Breast epithelium (tissue), 4 donors: ENCODE results near the gene RASEF. TPM values are rescaled to one million over a fixed set of nuclear protein-coding genes. Genes with fewer than 3 reads are reported as not detected.

Source experiments
- DNase-seq, 2 donors: peaks; one replicate each; pipeline ENCODE4 v3.0.0-alpha.2; 2019; ENCODE audit warnings: low spot score in 2 of 2
- H3K27ac ChIP-seq, 2 donors: fragments of 200-600 bp; sonication (generic) in 1 of 2; one replicate each; pipeline ENCODE4 v1.5.1; 2016 to 2019; ENCODE audit warnings: mild to moderate bottlenecking in 1 of 2
- H3K27me3 ChIP-seq, 2 donors: fragments of 200-600 bp; sonication (generic) in 1 of 2; one replicate each; pipeline versions ENCODE4 v1.5.1 to v1.6.0; 2017 to 2019; ENCODE audit warnings: control low read depth in 1 of 2, mild to moderate bottlenecking in 1 of 2
- H3K36me3 ChIP-seq: fragments of 200-600 bp; one replicate; pipeline ENCODE4 v1.5.1; 2019
- H3K4me1 ChIP-seq, 2 donors: fragments of 200-600 bp; sonication (generic); one replicate each; pipeline ENCODE4 v1.5.1; 2016 to 2019; ENCODE audit warnings: control low read depth in 1 of 2
- H3K4me3 ChIP-seq, 3 donors: fragments of 200-600 bp; sonication (generic); 1 replicate in 2 of 3; 2 replicates in 1 of 3; pipeline ENCODE4 v1.5.1; 2016 to 2019; ENCODE audit warnings: mild to moderate bottlenecking in 3 of 3, moderate library complexity in 2 of 3
- H3K9me3 ChIP-seq, 2 donors: fragments of 200-600 bp; sonication (generic) in 1 of 2; one replicate each; pipeline ENCODE4 v1.5.1; 2016 to 2019; ENCODE audit warnings: control low read depth in 1 of 2
- POLR2A ChIP-seq: fragments of 450-650 bp; IDR thresholded peaks from one replicate; pipeline ENCODE4 v1.6.1; 2016; ENCODE audit warnings: antibody characterized with exemption, mild to moderate bottlenecking, moderate library complexity
- POLR2AphosphoS5 ChIP-seq, 3 donors: sonication (generic); formaldehyde crosslinking; IDR thresholded peaks; one replicate each; pipeline ENCODE4 v1.6.1; 2017; ENCODE audit warnings: antibody characterized with exemption in 3 of 3
- intact Hi-C: fragments of 100-400 bp; cut with DNase I; formaldehyde crosslinking; loops from one replicate; pipeline ENCODE4 v1.15.1; 2023; ENCODE audit warnings: low total_unique reads
- total RNA-seq, 3 donors: library from RNA; depleted of rRNA; stranded (reverse); fragments of >200 nt; gene quantifications; one replicate each; pipeline ENCODE4 v1.1.0, GENCODE V29; 2016
- TF ChIP-seq, protein P1 (sequence below), 3 donors: fragments of 450-650 bp; IDR thresholded peaks; one replicate each; pipeline ENCODE4 v1.5.1; 2016 to 2017; ENCODE audit warnings: antibody characterized with exemption in 3 of 3, mild to moderate bottlenecking in 3 of 3, moderate library complexity in 3 of 3

Gene RASEF
- total RNA-seq, 3 donors from 2014 or later, result 39.3 to 50.1 TPM; not detected in 1

DNA sequence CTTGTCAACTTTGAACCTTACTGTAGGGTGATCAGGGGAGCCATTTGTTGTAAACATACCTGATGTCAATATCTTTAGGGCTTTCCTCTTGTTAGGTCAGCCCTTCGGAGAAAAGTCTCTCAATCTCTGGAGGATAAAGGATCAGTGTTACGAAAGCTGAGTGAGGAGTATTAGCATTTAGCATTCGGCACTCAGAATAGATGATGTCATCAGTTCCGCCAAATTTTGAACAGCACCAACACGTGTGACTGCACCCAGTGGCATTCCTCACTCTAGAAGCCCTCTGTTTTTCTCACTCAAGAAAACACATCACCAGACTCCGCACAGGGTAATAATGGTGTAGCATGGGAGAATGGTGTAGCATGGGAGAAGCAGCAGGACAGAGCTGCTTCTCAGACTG, 87.8 kb downstream of the RASEF start:
- Histone ChIP-seq H3K27ac (no peak overlapping the region), H3K27me3 (no peaks in the 10 kb centered on the region), H3K4me3 (no peak overlapping the region), H3K36me3 (no peaks in the 10 kb centered on the region), H3K9me3 (peaks cover 0 to 5% of the 10 kb centered on the region in 2 donors), H3K4me1 (no peaks in the 10 kb centered on the region)
- intact Hi-C loops, result no loop called here
- TF ChIP-seq POLR2AphosphoS5 (IDR thresholded peaks at IDR 0.05), result no peak
- TF ChIP-seq, protein P1, sequence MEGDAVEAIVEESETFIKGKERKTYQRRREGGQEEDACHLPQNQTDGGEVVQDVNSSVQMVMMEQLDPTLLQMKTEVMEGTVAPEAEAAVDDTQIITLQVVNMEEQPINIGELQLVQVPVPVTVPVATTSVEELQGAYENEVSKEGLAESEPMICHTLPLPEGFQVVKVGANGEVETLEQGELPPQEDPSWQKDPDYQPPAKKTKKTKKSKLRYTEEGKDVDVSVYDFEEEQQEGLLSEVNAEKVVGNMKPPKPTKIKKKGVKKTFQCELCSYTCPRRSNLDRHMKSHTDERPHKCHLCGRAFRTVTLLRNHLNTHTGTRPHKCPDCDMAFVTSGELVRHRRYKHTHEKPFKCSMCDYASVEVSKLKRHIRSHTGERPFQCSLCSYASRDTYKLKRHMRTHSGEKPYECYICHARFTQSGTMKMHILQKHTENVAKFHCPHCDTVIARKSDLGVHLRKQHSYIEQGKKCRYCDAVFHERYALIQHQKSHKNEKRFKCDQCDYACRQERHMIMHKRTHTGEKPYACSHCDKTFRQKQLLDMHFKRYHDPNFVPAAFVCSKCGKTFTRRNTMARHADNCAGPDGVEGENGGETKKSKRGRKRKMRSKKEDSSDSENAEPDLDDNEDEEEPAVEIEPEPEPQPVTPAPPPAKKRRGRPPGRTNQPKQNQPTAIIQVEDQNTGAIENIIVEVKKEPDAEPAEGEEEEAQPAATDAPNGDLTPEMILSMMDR (IDR thresholded peaks at IDR 0.05), result no peak
- no peak for TF ChIP-seq POLR2A
- DNase-seq, result no peak

DNA sequence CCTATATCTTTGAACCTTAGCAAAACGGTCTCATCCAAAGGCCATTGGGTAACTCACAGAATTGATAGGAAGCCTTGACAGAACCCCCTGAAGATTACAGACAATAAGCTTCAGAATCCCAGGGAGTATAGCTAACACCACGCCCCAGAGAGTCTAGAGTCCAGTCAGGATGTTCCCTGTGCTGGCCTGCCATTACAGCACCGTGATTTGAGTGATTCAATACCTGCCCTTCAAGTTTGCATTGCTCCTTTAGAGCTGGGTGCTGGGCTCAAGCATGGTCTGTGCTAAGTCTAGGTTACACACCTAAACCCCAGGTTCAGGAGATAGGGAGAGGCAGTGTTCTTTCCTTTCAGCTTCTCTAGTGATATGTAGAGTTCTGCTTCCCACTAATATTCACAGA, 90.5 kb downstream of the RASEF start:
- TF ChIP-seq, protein P1 (IDR thresholded peaks at IDR 0.05), result no peak
- Histone ChIP-seq H3K27ac (no peak overlapping the region), H3K9me3 (peaks cover 0 to 5% of the 10 kb centered on the region in 2 donors), H3K4me1 (no peaks in the 10 kb centered on the region), H3K36me3 (no peaks in the 10 kb centered on the region), H3K4me3 (no peak overlapping the region), H3K27me3 (no peaks in the 10 kb centered on the region)
- intact Hi-C loops, result no loop called here
- no peak for DNase-seq

DNA sequence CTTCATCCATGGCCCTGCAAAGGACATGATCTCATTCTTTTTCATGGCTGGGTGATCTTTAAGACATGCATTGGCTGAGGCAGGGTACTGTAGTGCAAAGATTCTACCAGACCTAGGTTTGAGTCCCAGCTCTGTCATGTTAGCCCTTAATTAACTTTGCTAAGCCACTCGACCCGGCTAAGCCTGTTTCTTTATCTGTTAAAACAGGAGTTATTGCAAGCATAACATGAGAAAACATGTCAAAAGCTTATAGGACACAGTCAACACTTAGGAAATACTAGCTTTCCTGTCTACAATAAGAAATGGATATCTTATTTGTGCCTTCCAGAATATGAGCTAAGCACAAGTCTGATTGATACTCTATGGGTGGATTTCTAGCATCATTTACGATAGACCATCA, 92.6 kb downstream of the RASEF start:
- Histone ChIP-seq H3K27ac (no peak overlapping the region), H3K9me3 (peaks cover 0 to 5% of the 10 kb centered on the region in 2 donors), H3K36me3 (no peaks in the 10 kb centered on the region), H3K27me3 (no peaks in the 10 kb centered on the region), H3K4me3 (no peak overlapping the region), H3K4me1 (no peaks in the 10 kb centered on the region)
- intact Hi-C loops, result no loop called here
- DNase-seq, result no peak
- TF ChIP-seq POLR2A (no peak), POLR2AphosphoS5 (IDR thresholded peaks at IDR 0.05) (no peak)
- TF ChIP-seq, protein P1 (IDR thresholded peaks at IDR 0.05), result no peak

DNA sequence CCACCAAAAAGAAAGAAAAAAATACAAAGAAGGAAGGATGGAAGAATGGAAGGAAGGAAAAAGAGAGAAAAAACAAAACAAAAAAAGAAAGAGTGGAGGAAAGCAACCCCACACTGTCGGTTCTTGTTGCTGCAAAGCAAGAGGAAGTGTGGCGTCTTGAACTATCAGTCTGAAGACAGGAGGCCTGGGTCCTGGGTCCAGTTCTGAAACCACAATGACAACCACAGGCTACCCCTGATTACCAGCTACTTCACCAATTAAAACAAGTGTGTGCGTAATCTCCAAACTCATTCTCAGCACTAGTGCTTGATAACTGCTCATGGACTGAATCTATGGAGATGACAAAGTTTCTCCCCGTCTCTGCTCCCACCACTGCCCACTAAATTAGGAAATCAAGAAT, 93.7 kb downstream of the RASEF start:
- Histone ChIP-seq H3K36me3 (no peaks in the 10 kb centered on the region), H3K9me3 (peaks cover 0 to 5% of the 10 kb centered on the region in 2 donors), H3K4me1 (no peaks in the 10 kb centered on the region), H3K27ac (no peak overlapping the region), H3K27me3 (no peaks in the 10 kb centered on the region), H3K4me3 (no peak overlapping the region)
- DNase-seq, result no peak
- intact Hi-C loops, result no loop called here
- TF ChIP-seq POLR2AphosphoS5 (IDR thresholded peaks at IDR 0.05) (no peak), POLR2A (no peak)
- TF ChIP-seq, protein P1 (IDR thresholded peaks at IDR 0.05), result no peak

DNA sequence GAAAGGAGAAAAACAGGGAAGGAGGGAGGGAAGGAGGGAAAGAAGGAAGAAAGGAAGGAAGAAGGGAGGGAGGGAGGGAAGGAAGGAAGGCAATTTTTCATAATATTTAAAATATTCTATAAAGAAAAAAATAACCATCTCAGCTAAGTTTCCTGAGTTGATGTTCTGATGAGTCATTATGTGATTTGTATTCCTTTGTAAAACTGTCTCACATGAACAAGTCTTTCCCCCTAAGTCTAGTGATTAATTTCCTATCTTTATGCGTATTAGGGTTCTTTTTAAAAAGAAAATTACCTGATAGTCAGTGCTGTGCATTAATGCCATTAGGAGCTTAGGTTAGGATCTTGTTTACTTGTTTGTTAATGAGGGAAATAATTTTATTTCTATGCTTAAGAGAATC, 94.1 kb downstream of the RASEF start:
- intact Hi-C loops, result no loop called here
- Histone ChIP-seq H3K36me3 (no peaks in the 10 kb centered on the region), H3K27ac (no peak overlapping the region), H3K9me3 (peaks cover 0 to 5% of the 10 kb centered on the region in 2 donors), H3K4me3 (no peak overlapping the region), H3K27me3 (no peaks in the 10 kb centered on the region), H3K4me1 (no peaks in the 10 kb centered on the region)
- no peak for DNase-seq
- TF ChIP-seq POLR2AphosphoS5 (IDR thresholded peaks at IDR 0.05) (no peak), POLR2A (no peak)
- TF ChIP-seq, protein P1 (IDR thresholded peaks at IDR 0.05), result no peak
